Spleen (tissue), 11 donors: ENCODE measurements around the gene WNK2. TPM values are rescaled to one million over a fixed set of nuclear protein-coding genes. Genes with fewer than 3 reads are reported as not detected.
A peak's percentile ranks its signal among the peaks of the same experiment; 100 is the strongest.

Source experiments
- DNase-seq: peaks from one replicate; pipeline ENCODE4 v3.0.0-alpha.2; 2020
- H3K27ac ChIP-seq, 8 donors: fragments of 200-600 bp; sonication (generic) in 7 of 8; 1 replicate in 4 of 8; 2 replicates in 4 of 8; pipeline versions ENCODE4 v1.5.0 to v1.8.0; 2016 to 2021; ENCODE audit warnings: inconsistent platforms in 4 of 8, mild to moderate bottlenecking in 4 of 8, moderate library complexity in 1 of 8
- H3K27me3 ChIP-seq, 7 donors: fragments of 200-600 bp; sonication (generic) in 6 of 7; replicated peaks in 1 of 7; 1 replicate in 4 of 7; 2 replicates in 3 of 7; pipeline versions ENCODE4 v1.5.0 to v1.8.0; 2016 to 2021; ENCODE audit warnings: inconsistent platforms in 3 of 7, mild to moderate bottlenecking in 1 of 7
- H3K36me3 ChIP-seq, 6 donors: fragments of 200-600 bp; sonication (generic) in 5 of 6; 1 replicate in 4 of 6; 2 replicates in 2 of 6; pipeline versions ENCODE4 v1.5.0 to v1.8.0; 2016 to 2021; ENCODE audit warnings: inconsistent platforms in 2 of 6
- H3K4me1 ChIP-seq, 6 donors: fragments of 200-600 bp; sonication (generic) in 5 of 6; 1 replicate in 3 of 6; 2 replicates in 3 of 6; pipeline versions ENCODE4 v1.5.0 to v1.8.0; 2016 to 2021; ENCODE audit warnings: inconsistent platforms in 3 of 6
- H3K4me3 ChIP-seq, 8 donors: fragments of 200-600 bp; sonication (generic) in 7 of 8; 1 replicate in 4 of 8; 2 replicates in 4 of 8; pipeline versions ENCODE4 v1.5.0 to v1.8.0; 2016 to 2021; ENCODE audit warnings: inconsistent platforms in 4 of 8, mild to moderate bottlenecking in 4 of 8, moderate library complexity in 2 of 8
- H3K9me3 ChIP-seq, 8 donors: fragments of 200-600 bp; sonication (generic) in 7 of 8; 1 replicate in 4 of 8; 2 replicates in 4 of 8; pipeline versions ENCODE4 v1.5.0 to v1.8.0; 2016 to 2021; ENCODE audit warnings: inconsistent platforms in 4 of 8
- POLR2A ChIP-seq, 3 donors: fragments of 450-650 bp; IDR thresholded peaks; one replicate each; pipeline ENCODE4 v1.5.1; 2017; ENCODE audit warnings: antibody characterized with exemption in 3 of 3, mild to moderate bottlenecking in 1 of 3
- POLR2AphosphoS5 ChIP-seq, 3 donors: sonication (generic); formaldehyde crosslinking; IDR thresholded peaks; one replicate each; pipeline ENCODE4 v1.5.1; 2017; ENCODE audit warnings: antibody characterized with exemption in 3 of 3
- WGBS, 5 donors: extraction: QIAGEN DNeasy Blood & Tissue Kit in 3 of 5; methylation state at CpG; one replicate each; pipeline versions ENCODE4 v1.1.5 to v1.1.7; 2013 to 2018; 5-methylcytosine and 5-hydroxymethylcytosine counted together
- intact Hi-C: fragments of 100-400 bp; cut with DNase I; formaldehyde crosslinking; loops from one replicate; pipeline ENCODE4 v1.15.0; 2023; ENCODE audit warnings: low total_unique reads
- polyA plus RNA-seq, 3 donors: library from polyadenylated mRNA; stranded (reverse); fragments of 200-250 nt; gene quantifications; one replicate each; pipeline ENCODE4 v1.2.1, GENCODE V29; 2013
- total RNA-seq, 7 donors: library from RNA; depleted of rRNA in 3 of 7; stranded (reverse); fragments of >200 nt in 3 of 7; fragmentation: NEBNext Ultra II Directional in 4 of 7; extraction: Animal tissue kit (Norgen Biotek cat#: 25700) in 4 of 7; gene quantifications; one replicate each; pipeline versions ENCODE4 v1.1.0 to v1.2.1, GENCODE V29; 2016 to 2021
- TF ChIP-seq, protein P1 (sequence below), 11 experiments: fragments of 200-600 bp in 7 of 11; fragments of 450-650 bp in 4 of 11; sonication (generic) in 4 of 11; IDR thresholded peaks in 8 of 11; conservative IDR thresholded peaks in 3 of 11; 1 replicate in 7 of 11; 2 replicates in 4 of 11; pipeline versions ENCODE4 v1.4.0 to v1.8.0; 2016 to 2021; ENCODE audit warnings: antibody characterized with exemption in 11 of 11, inconsistent platforms in 4 of 11, mild to moderate bottlenecking in 1 of 11
- donor health status: healthy with polysubstance abuse.
- donor health status: DM: no; HTN: no; CAD: no; lungs with moderate emphysema.
- donor health status: DM: no; HTN: no; CAD: no.
- donor health status: Bipolar disorder and iron deficiency.
- donor health status: healthy.
- donor health status: DM: no; HTN: no; CAD: no.
- donor health status: DM: yes; HTN: yes; CAD: no.

The WNK2 gene
- total and polyA plus RNA-seq, 10 donors = 1.8 to 20.0 (median 7.3) TPM

DNA sequence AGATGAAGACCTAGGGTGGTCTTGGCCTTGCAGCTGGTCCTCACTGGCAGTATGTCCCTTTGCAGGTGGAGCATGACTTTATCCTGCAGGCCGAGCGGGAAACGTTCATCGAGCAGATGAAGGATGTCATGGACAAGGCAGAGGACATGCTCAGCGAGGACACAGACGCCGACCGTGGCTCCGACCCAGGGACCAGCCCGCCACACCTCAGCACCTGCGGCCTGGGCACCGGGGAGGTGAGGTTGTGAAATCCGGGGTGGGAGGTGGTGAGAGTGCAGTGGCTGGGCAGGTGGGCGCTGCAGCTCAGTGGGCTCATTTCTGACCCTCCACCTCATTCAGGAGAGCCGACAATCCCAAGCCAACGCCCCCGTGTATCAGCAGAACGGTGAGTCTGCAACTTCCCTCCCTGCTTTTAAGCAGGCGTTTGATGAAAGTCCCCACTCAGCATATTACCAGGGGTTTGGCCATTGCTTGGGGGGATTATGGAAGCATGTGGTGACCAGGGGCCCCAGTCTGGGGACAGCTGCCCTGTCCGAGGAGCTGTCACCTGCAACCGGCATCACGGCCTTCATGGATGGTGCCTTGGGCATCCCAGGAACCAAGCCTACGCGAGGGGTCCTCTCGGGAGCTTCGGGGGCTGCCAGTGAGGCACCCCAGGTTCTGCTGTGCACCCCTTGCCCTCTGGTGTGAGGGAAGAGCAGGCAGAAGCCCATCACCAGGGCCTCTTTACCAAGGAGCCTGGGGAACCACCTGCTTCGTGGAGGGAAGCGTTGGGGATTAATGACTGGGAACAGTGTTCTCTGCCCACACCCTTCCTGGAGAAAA, 84.0 kb downstream of the WNK2 start:
- intact Hi-C loops = no loop called here
- Histone ChIP-seq H3K27ac (peak overlapping the region in 3 of 8 donors; percentile 59 to 81 (median 77)), H3K36me3 (peaks cover 0 to 7% (median 0%) of the 10 kb centered on the region in 6 donors), H3K4me1 (peaks cover 0 to 41% (median 33%) of the 10 kb centered on the region in 6 donors), H3K4me3 (peak overlapping the region in 1 of 8 donors; percentile 56), H3K9me3 (peaks cover 0 to 13% (median under 1%) of the 10 kb centered on the region in 8 donors), H3K27me3 (peaks cover 0 to 9% (median 0%) of the 10 kb centered on the region in 7 donors)
- DNase-seq = peak; percentile 76
- TF ChIP-seq, protein P1, sequence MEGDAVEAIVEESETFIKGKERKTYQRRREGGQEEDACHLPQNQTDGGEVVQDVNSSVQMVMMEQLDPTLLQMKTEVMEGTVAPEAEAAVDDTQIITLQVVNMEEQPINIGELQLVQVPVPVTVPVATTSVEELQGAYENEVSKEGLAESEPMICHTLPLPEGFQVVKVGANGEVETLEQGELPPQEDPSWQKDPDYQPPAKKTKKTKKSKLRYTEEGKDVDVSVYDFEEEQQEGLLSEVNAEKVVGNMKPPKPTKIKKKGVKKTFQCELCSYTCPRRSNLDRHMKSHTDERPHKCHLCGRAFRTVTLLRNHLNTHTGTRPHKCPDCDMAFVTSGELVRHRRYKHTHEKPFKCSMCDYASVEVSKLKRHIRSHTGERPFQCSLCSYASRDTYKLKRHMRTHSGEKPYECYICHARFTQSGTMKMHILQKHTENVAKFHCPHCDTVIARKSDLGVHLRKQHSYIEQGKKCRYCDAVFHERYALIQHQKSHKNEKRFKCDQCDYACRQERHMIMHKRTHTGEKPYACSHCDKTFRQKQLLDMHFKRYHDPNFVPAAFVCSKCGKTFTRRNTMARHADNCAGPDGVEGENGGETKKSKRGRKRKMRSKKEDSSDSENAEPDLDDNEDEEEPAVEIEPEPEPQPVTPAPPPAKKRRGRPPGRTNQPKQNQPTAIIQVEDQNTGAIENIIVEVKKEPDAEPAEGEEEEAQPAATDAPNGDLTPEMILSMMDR (IDR thresholded peaks at IDR 0.05 in 8 of 11, conservative IDR thresholded peaks at IDR 0.05 in 3 of 11) = no peak
- TF ChIP-seq POLR2A (IDR thresholded peaks at IDR 0.05) (no peak), POLR2AphosphoS5 (IDR thresholded peaks at IDR 0.05) (no peak)
- WGBS, 5 donors = 85 to 91% (median 88%) methylated on average over 20 to 28 of the region's 28 CpGs

DNA sequence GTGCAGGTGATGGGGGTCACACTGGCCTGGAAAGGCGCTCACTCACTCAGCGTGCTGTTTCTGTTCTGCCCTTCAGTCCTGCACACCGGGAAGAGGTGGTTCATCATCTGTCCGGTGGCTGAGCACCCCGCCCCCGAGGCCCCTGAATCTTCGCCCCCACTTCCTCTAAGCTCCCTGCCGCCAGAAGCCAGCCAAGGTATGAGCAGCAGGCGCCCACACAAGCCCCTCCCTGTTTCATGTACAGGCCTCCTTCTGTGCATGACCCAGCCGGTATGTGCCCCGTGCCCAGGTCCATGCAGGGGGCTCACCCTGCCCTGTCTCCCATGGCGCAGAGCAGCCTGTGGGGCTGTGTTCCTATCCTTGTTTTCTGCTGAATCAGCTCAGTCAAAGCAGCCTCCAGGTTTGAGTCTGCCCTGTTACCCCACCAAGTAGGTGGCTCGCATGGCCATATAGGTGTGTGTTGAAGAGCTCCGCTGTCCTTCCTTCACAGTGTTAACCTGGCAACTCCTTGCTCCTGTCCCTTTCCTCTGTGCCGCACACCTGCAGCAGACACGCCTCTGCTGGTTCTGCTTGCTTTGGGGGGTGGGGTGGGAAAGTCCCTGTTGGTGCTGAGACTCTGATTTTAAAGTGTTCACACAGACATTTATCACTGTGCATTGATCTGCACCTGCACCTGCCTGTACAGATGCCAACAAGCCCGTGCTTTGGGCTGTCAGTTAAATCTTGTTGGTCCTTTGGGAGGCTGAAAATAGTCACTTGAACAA, 84.8 kb downstream of the WNK2 start:
- Histone ChIP-seq H3K4me1 (peaks cover 0 to 41% (median 33%) of the 10 kb centered on the region in 6 donors), H3K9me3 (peaks cover 0 to 21% (median 4%) of the 10 kb centered on the region in 8 donors), H3K27ac (peak overlapping the region in 4 of 8 donors; percentile 49 to 81 (median 68)), H3K36me3 (peaks cover 0 to 7% (median 0%) of the 10 kb centered on the region in 6 donors), H3K4me3 (peak overlapping the region in 2 of 8 donors; percentile 11 to 56), H3K27me3 (peaks cover 0 to 15% (median 0%) of the 10 kb centered on the region in 7 donors)
- peak; percentile 88 for DNase-seq
- 35 to 47% (median 43%) methylated on average over 16 to 17 of the region's 17 CpGs for WGBS, 5 donors
- TF ChIP-seq POLR2AphosphoS5 (IDR thresholded peaks at IDR 0.05) = peak; percentile 32 to 78 (median 68)
- TF ChIP-seq, protein P1 (IDR thresholded peaks at IDR 0.05 in 8 of 11, conservative IDR thresholded peaks at IDR 0.05 in 3 of 11) = no peak
- intact Hi-C loops = no loop called here

DNA sequence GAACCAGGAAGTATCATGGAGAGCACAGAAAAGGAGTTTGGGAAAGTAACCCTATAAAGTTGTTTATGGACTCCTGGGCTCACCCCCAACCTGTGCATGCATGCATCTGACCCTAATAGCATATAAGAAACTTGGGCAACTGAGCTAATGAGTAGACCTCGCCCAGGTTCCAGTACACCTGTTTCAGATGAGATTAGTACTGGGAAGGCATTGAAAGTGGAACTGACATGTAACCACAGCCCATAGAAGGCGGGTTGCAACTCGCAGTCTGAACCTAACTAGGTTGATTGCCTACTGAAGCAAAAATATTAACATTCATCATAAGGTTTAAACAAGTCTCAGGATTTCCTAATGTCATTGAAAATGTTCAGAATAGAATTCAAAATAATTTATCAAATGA, 87.0 kb downstream of the WNK2 start:
- Histone ChIP-seq H3K9me3 (peaks cover 0 to 26% (median 6%) of the 10 kb centered on the region in 8 donors), H3K27me3 (peaks cover 0 to 28% (median 0%) of the 10 kb centered on the region in 7 donors), H3K27ac (peak overlapping the region in 1 of 8 donors; percentile 32), H3K4me1 (peaks cover 0 to 41% (median 33%) of the 10 kb centered on the region in 6 donors), H3K4me3 (no peak overlapping the region), H3K36me3 (peaks cover 0 to 7% (median 0%) of the 10 kb centered on the region in 6 donors)
- no peak for TF ChIP-seq POLR2A (IDR thresholded peaks at IDR 0.05)
- no peak for TF ChIP-seq POLR2AphosphoS5 (IDR thresholded peaks at IDR 0.05)
- TF ChIP-seq, protein P1 (IDR thresholded peaks at IDR 0.05 in 8 of 11, conservative IDR thresholded peaks at IDR 0.05 in 3 of 11) = no peak
- intact Hi-C loops = no loop called here
- WGBS, 5 donors = 58 to 76% (median 70%) methylated on average over 3 of the region's 3 CpGs
- peak; percentile 47 for DNase-seq
